GM23338 (cell line): ENCODE measurements around the gene TSNAX. TPM values are rescaled to one million over a fixed set of nuclear protein-coding genes. Genes with fewer than 3 reads are reported as not detected.

Experiments
- ATAC-seq: fragments of 200-7000 bp; cut with Tn5 transposase; 3 replicates; pipeline ENCODE4 v1.9.1; 2020
- DNase-seq: peaks from one replicate; pipeline ENCODE4 v3.0.0-alpha.2; 2015; ENCODE audit warnings: low spot score
- H2AFZ ChIP-seq: fragments of 200-600 bp; sonication (generic); 2 replicates; pipeline ENCODE4 v1.8.0; 2016; ENCODE audit warnings: antibody characterized with exemption, mild to moderate bottlenecking, moderate library complexity
- H3F3A ChIP-seq: fragments of 200-600 bp; sonication (generic); replicated peaks from 2 replicates; pipeline ENCODE4 v1.8.0; 2017; ENCODE audit warnings: antibody characterized with exemption, mixed run types, low read depth
- H3K27ac ChIP-seq: fragments of 200-600 bp; sonication (generic); 2 replicates; pipeline ENCODE4 v1.6.1; 2016; ENCODE audit warnings: low read depth
- H3K27me3 ChIP-seq: fragments of 200-600 bp; sonication (generic); 2 replicates; pipeline ENCODE4 v1.8.0; 2016; ENCODE audit warnings: mild to moderate bottlenecking, mixed run types, moderate library complexity; ENCODE audit not compliant: insufficient read depth
- H3K36me3 ChIP-seq: fragments of 200-600 bp; sonication (generic); 2 replicates; pipeline ENCODE4 v1.8.0; 2016; ENCODE audit warnings: mild to moderate bottlenecking; ENCODE audit not compliant: insufficient read depth
- H3K4me1 ChIP-seq: fragments of 200-600 bp; sonication (generic); 2 replicates; pipeline ENCODE4 v1.8.0; 2016; ENCODE audit warnings: mild to moderate bottlenecking, moderate library complexity; ENCODE audit not compliant: insufficient read depth
- H3K4me2 ChIP-seq: fragments of 200-600 bp; sonication (generic); 2 replicates; pipeline ENCODE4 v1.7.1; 2017; ENCODE audit warnings: mixed run types
- H3K4me3 ChIP-seq: fragments of 200-600 bp; sonication (generic); 2 replicates; pipeline ENCODE4 v1.6.1; 2016; ENCODE audit warnings: mixed run types
- H3K79me2 ChIP-seq: fragments of 200-600 bp; sonication (generic); replicated peaks from 2 replicates; pipeline ENCODE4 v1.8.0; 2017; ENCODE audit warnings: mild to moderate bottlenecking; ENCODE audit not compliant: insufficient read depth
- H3K9me2 ChIP-seq: fragments of 200-600 bp; sonication (generic); 2 replicates; pipeline ENCODE4 v1.8.0; 2017; ENCODE audit not compliant: insufficient read depth
- H4K20me1 ChIP-seq: fragments of 200-600 bp; sonication (generic); replicated peaks from 2 replicates; pipeline ENCODE4 v1.8.0; 2017; ENCODE audit warnings: mild to moderate bottlenecking; ENCODE audit not compliant: insufficient read depth
- H3K27ac Mint-ChIP-seq: 2 replicates; pipeline ENCODE4 v1.8.0; 2020; ENCODE audit warnings: inconsistent platforms, mild to moderate bottlenecking, moderate library complexity, mixed read lengths
- H3K27me3 Mint-ChIP-seq: 3 replicates; pipeline ENCODE4 v1.8.0; 2022; ENCODE audit warnings: low read depth, mild to moderate bottlenecking, moderate library complexity, mixed read lengths, inconsistent platforms; ENCODE audit not compliant: insufficient read depth, poor library complexity
- H3K36me3 Mint-ChIP-seq: 3 replicates; pipeline ENCODE4 v1.8.0; 2021; ENCODE audit warnings: low read depth, mild to moderate bottlenecking, inconsistent platforms, moderate library complexity, mixed read lengths
- H3K4me1 Mint-ChIP-seq: 3 replicates; pipeline ENCODE4 v1.8.0; 2020; ENCODE audit warnings: mild to moderate bottlenecking, inconsistent platforms, mixed read lengths
- H3K4me3 Mint-ChIP-seq: 3 replicates; pipeline ENCODE4 v1.8.0; 2021; ENCODE audit warnings: moderate library complexity, mild to moderate bottlenecking, inconsistent platforms, mixed read lengths
- H3K9me3 Mint-ChIP-seq: 3 replicates; pipeline ENCODE4 v1.8.0; 2020; ENCODE audit warnings: moderate library complexity, mild to moderate bottlenecking, inconsistent platforms, mixed read lengths
- CREB1 ChIP-seq: fragments of 250-450 bp; sonication (Bioruptor Pico); IDR thresholded peaks from 2 replicates; pipeline ENCODE4 v1.5.0; 2020; ENCODE audit warnings: low read depth, mild to moderate bottlenecking, moderate library complexity
- EZH2 ChIP-seq: fragments of 200-600 bp; sonication (generic); IDR thresholded peaks from one replicate; pipeline ENCODE4 v1.8.0; 2017; ENCODE audit warnings: antibody characterized with exemption, mild to moderate bottlenecking, low read depth; ENCODE audit not compliant: unreplicated experiment
- EZH2phosphoT487 ChIP-seq: fragments of 200-600 bp; sonication (generic); IDR thresholded peaks from one replicate; pipeline ENCODE4 v1.8.1; 2018; ENCODE audit warnings: antibody characterized with exemption; ENCODE audit not compliant: unreplicated experiment
- JUNB ChIP-seq: IDR thresholded peaks from one replicate; pipeline ENCODE4 v1.6.1; 2016; ENCODE audit warnings: antibody characterized with exemption; ENCODE audit not compliant: unreplicated experiment
- NANOG ChIP-seq: IDR thresholded peaks from 2 replicates; pipeline ENCODE4 v1.6.1; 2016; ENCODE audit warnings: antibody characterized with exemption, borderline replicate concordance
- STAT1 ChIP-seq: IDR thresholded peaks from one replicate; pipeline ENCODE4 v1.6.1; 2016; ENCODE audit warnings: antibody characterized with exemption; ENCODE audit not compliant: unreplicated experiment
- ZNF114 ChIP-seq: fragments of 250-450 bp; sonication (Bioruptor Pico); IDR thresholded peaks from 2 replicates; pipeline ENCODE4 v1.5.0; 2020; ENCODE audit warnings: mild to moderate bottlenecking, moderate library complexity
- polyA plus RNA-seq: library from polyadenylated mRNA; unstranded; fragments of >200 nt; fragmentation: Nextera tagmentation; extraction: Ambion mirVana; gene quantifications from 2 replicates; pipeline ENCODE4 v1.2.1, GENCODE V29; 2016
- total RNA-seq: library from RNA; depleted of rRNA; stranded (reverse); fragments of >200 nt; shearing (Covaris generic); gene quantifications from 2 replicates; pipeline ENCODE4 v1.2.3, GENCODE V29; 2014
- TF ChIP-seq, protein P1 (sequence below): IDR thresholded peaks from one replicate; pipeline ENCODE4 v1.6.1; 2018; ENCODE audit warnings: antibody characterized with exemption; ENCODE audit not compliant: unreplicated experiment
- TF ChIP-seq, protein P2 (sequence below): IDR thresholded peaks from 2 replicates; pipeline ENCODE4 v1.6.1; 2016; ENCODE audit warnings: antibody characterized with exemption

The TSNAX gene
- total and polyA plus RNA-seq, 2 experiments from 2014 or later = 31.5 to 31.7 TPM

DNA sequence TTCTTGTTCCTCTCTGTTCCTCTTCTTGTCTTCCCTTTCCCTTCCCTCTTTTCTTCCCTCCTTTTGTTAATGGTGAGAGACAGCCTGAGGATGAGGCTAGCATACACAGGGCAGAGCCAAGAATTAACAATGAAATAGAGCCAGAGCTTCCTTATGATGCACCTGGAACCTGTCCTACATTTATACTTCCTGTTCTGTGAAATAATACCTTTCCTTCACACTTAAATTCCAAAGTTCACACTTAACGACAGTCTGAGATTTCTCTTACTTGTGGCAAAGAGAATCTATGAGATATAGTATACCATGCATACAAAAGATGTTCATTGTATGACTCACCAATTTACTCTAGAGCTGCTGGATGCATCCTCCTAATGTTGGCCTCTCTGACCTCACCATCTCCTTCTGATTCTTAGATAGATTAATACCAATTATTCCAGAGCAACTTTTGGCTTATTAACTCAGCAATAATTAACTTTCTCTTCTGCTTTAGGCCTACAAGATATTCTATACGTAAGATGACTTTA, 30.8 kb upstream of the TSNAX start (continued):
- TF ChIP-seq, protein P1, sequence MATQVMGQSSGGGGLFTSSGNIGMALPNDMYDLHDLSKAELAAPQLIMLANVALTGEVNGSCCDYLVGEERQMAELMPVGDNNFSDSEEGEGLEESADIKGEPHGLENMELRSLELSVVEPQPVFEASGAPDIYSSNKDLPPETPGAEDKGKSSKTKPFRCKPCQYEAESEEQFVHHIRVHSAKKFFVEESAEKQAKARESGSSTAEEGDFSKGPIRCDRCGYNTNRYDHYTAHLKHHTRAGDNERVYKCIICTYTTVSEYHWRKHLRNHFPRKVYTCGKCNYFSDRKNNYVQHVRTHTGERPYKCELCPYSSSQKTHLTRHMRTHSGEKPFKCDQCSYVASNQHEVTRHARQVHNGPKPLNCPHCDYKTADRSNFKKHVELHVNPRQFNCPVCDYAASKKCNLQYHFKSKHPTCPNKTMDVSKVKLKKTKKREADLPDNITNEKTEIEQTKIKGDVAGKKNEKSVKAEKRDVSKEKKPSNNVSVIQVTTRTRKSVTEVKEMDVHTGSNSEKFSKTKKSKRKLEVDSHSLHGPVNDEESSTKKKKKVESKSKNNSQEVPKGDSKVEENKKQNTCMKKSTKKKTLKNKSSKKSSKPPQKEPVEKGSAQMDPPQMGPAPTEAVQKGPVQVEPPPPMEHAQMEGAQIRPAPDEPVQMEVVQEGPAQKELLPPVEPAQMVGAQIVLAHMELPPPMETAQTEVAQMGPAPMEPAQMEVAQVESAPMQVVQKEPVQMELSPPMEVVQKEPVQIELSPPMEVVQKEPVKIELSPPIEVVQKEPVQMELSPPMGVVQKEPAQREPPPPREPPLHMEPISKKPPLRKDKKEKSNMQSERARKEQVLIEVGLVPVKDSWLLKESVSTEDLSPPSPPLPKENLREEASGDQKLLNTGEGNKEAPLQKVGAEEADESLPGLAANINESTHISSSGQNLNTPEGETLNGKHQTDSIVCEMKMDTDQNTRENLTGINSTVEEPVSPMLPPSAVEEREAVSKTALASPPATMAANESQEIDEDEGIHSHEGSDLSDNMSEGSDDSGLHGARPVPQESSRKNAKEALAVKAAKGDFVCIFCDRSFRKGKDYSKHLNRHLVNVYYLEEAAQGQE = no peak

DNA sequence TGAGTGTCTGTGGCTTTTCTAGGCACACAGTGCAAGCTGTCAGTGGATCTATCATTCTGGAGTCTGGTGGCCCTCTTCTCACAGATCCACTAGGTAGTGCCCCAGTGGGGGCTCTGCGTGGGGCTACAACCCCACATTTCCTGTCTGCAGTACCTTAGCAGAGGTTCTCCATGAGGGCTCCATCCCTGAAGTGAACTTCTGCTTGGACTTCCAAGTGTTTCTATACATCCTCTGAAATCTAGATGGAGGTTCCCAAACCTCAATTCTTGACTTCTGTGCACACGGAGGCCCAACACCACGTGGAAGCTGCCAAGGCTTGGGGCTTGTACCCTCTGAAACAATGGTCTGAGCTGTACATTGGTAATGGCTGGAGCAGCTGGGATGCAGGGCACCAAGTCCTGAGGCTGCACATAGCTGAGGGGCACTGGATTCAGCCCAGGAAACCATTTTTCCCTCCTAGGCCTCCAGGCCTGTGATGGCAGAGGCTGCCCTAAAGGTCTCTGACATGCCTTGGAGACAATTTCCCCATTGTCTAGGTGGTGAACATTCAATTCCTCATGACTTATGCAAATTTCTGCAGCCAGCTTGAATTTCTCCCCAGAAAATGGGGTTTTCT, 29.2 kb upstream of the TSNAX start:
- Histone ChIP-seq H3K36me3 (no peaks in the 10 kb centered on the region), H3F3A (no peaks in the 10 kb centered on the region), H3K27me3 (no peaks in the 10 kb centered on the region), H3K9me2 (no peaks in the 10 kb centered on the region), H3K4me3 (no peak overlapping the region), H3K79me2 (no peaks in the 10 kb centered on the region), H3K4me1 (no peaks in the 10 kb centered on the region), H2AFZ (no peak overlapping the region), H4K20me1 (no peaks in the 10 kb centered on the region), H3K27ac (no peak overlapping the region), H3K4me2 (no peak overlapping the region)
- no peak for ATAC-seq
- Mint-ChIP-seq H3K27me3 (peaks cover 2% of the 10 kb centered on the region), H3K4me3 (no peak overlapping the region), H3K9me3 (peaks cover 39% of the 10 kb centered on the region), H3K4me1 (no peaks in the 10 kb centered on the region), H3K27ac (no peak overlapping the region), H3K36me3 (peaks cover 10% of the 10 kb centered on the region; the same call in 2 of the 3 replicates)
- DNase-seq = no peak
- TF ChIP-seq EZH2phosphoT487 = no peak
- TF ChIP-seq, protein P1 = no peak
- no peak for TF ChIP-seq CREB1 (CRISPR knock-in tag)
- TF ChIP-seq ZNF114 (CRISPR knock-in tag) = no peak
- TF ChIP-seq JUNB = no peak
- no peak for TF ChIP-seq STAT1
- no peak for TF ChIP-seq NANOG
- TF ChIP-seq, protein P2, sequence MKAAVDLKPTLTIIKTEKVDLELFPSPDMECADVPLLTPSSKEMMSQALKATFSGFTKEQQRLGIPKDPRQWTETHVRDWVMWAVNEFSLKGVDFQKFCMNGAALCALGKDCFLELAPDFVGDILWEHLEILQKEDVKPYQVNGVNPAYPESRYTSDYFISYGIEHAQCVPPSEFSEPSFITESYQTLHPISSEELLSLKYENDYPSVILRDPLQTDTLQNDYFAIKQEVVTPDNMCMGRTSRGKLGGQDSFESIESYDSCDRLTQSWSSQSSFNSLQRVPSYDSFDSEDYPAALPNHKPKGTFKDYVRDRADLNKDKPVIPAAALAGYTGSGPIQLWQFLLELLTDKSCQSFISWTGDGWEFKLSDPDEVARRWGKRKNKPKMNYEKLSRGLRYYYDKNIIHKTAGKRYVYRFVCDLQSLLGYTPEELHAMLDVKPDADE = no peak
- TF ChIP-seq EZH2 = no peak
